ENCODE results near the gene HPCAL1.

The HPCAL1 gene

GRCh38 chr2:10392951-10393639 is 90.4 kb downstream of the HPCAL1 start:
- peaks cover 3% of the 10 kb centered on the region; the same call in 1 of the 2 replicates for H4K20me1 ChIP-seq (ENCODE audit: control insufficient read depth, insufficient read depth, low read depth, low read length)
- H3K9me3 ChIP-seq (ENCODE audit: control insufficient read depth, insufficient read depth, low read length), result no peaks in the 10 kb centered on the region
- H3K4me1 ChIP-seq (ENCODE audit: control insufficient read depth, low read length), result peaks cover 13% of the 10 kb centered on the region
- no peak overlapping the region for H3K27ac ChIP-seq (ENCODE audit: low read depth, low read length)
- H3K4me3 ChIP-seq (ENCODE audit: low read length), result no peak overlapping the region
- H3K9me2 ChIP-seq (replicated peaks; ENCODE audit: control insufficient read depth, low read length), result no peaks in the 10 kb centered on the region
- no peak for TF ChIP-seq CTCF (IDR thresholded peaks at IDR 0.05; ENCODE audit: low read depth, low read length, poor library complexity, severe bottlenecking)
- TF ChIP-seq EZH2phosphoT487 (IDR thresholded peaks at IDR 0.05; ENCODE audit: borderline replicate concordance, low read length), result no peak
- H3K27me3 ChIP-seq (ENCODE audit: control insufficient read depth, low read length), result no peaks in the 10 kb centered on the region
- H3F3A ChIP-seq (ENCODE audit: control insufficient read depth, insufficient read depth), result no peaks in the 10 kb centered on the region
- no peak overlapping the region for H3K4me2 ChIP-seq (ENCODE audit: low read length)
- H3K79me2 ChIP-seq (ENCODE audit: control insufficient read depth, low read length), result no peaks in the 10 kb centered on the region
- no peaks in the 10 kb centered on the region for H3K36me3 ChIP-seq (ENCODE audit: control insufficient read depth, low read length)

GRCh38 chr2:10393640-10393982 is 90.9 kb downstream of the HPCAL1 start:
- TF ChIP-seq EZH2phosphoT487 (IDR thresholded peaks at IDR 0.05; ENCODE audit: borderline replicate concordance, low read length), result no peak
- TF ChIP-seq CTCF (IDR thresholded peaks at IDR 0.05; ENCODE audit: low read depth, low read length, poor library complexity, severe bottlenecking), result no peak
- Histone ChIP-seq H3F3A (ENCODE audit: control insufficient read depth, insufficient read depth) (no peaks in the 10 kb centered on the region), H3K4me2 (ENCODE audit: low read length) (no peak overlapping the region), H3K36me3 (ENCODE audit: control insufficient read depth, low read length) (no peaks in the 10 kb centered on the region), H3K9me3 (ENCODE audit: control insufficient read depth, insufficient read depth, low read length) (no peaks in the 10 kb centered on the region), H3K4me3 (ENCODE audit: low read length) (no peak overlapping the region), H3K27ac (ENCODE audit: low read depth, low read length) (no peak overlapping the region), H3K27me3 (ENCODE audit: control insufficient read depth, low read length) (no peaks in the 10 kb centered on the region), H4K20me1 (ENCODE audit: control insufficient read depth, insufficient read depth, low read depth, low read length) (peaks cover 1% of the 10 kb centered on the region; the same call in 1 of the 2 replicates), H3K9me2 (replicated peaks; ENCODE audit: control insufficient read depth, low read length) (no peaks in the 10 kb centered on the region), H3K79me2 (ENCODE audit: control insufficient read depth, low read length) (no peaks in the 10 kb centered on the region), H3K4me1 (ENCODE audit: control insufficient read depth, low read length) (peaks cover 13% of the 10 kb centered on the region)

GRCh38 chr2:10395893-10396292 is 93.2 kb downstream of the HPCAL1 start:
- peaks cover 7% of the 10 kb centered on the region for H3K4me1 ChIP-seq (ENCODE audit: control insufficient read depth, low read length)
- H3K9me2 ChIP-seq (replicated peaks; ENCODE audit: control insufficient read depth, low read length), result no peaks in the 10 kb centered on the region
- no peak overlapping the region for H3K4me2 ChIP-seq (ENCODE audit: low read length)
- no peak for TF ChIP-seq CTCF (IDR thresholded peaks at IDR 0.05; ENCODE audit: low read depth, low read length, poor library complexity, severe bottlenecking)
- no peak for TF ChIP-seq EZH2phosphoT487 (IDR thresholded peaks at IDR 0.05; ENCODE audit: borderline replicate concordance, low read length)
- H3K4me3 ChIP-seq (ENCODE audit: low read length), result no peak overlapping the region
- H3K27ac ChIP-seq (ENCODE audit: low read depth, low read length), result no peak overlapping the region
- no peaks in the 10 kb centered on the region for H3F3A ChIP-seq (ENCODE audit: control insufficient read depth, insufficient read depth)
- no peaks in the 10 kb centered on the region for H4K20me1 ChIP-seq (ENCODE audit: control insufficient read depth, insufficient read depth, low read depth, low read length)
- H3K27me3 ChIP-seq (ENCODE audit: control insufficient read depth, low read length), result no peaks in the 10 kb centered on the region
- H3K36me3 ChIP-seq (ENCODE audit: control insufficient read depth, low read length), result no peaks in the 10 kb centered on the region
- no peaks in the 10 kb centered on the region for H3K79me2 ChIP-seq (ENCODE audit: control insufficient read depth, low read length)
- no peaks in the 10 kb centered on the region; the same call in 1 of the 2 replicates for H3K9me3 ChIP-seq (ENCODE audit: control insufficient read depth, insufficient read depth, low read length)
